Activated CD4-positive, alpha-beta T cell treated with anti-CD3 and anti-CD28 coated beads, Interleukin-2, amount 50 U/mL, for 4 hours (primary cell): ENCODE measurements around the gene LRRN3.
A peak's percentile ranks its signal among the peaks of the same experiment; 100 is the strongest.
"Not testable (repeated sequence)": the region's sequence is repeated elsewhere in the genome, so short reads cannot be mapped to it uniquely, and the experiment has no call there.

Experiments
- DNase-seq, 2 experiments: peaks; one replicate each; pipeline ENCODE4 v3.0.0-alpha.2; 2020

Gene LRRN3

DNA sequence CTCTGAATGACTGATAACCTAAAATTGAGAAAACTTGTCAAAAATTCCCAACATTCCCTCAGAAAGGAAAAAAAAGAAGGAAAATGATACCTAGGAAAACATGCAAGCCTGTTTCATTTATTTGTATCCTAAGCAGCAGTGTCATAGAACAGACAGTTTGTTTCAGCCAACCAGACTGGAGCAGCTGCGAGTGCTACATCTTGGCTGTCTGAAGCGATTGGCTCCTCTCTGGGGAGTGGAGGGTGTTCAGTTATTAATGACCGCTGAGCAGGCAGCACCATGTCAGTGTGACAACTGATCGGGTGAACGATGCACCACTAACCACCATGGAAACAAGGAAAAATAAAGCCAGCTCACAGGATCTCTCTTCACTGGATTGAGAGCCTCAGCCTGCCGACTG lies at the start of gene LRRN3:
LRRN3 (plus strand) TSS at position 282 of the 400 bp plus-strand sequence. CDS start 31,646 bp downstream, outside the sequence.
- DNase-seq: peak; percentile 6 to 10

DNA sequence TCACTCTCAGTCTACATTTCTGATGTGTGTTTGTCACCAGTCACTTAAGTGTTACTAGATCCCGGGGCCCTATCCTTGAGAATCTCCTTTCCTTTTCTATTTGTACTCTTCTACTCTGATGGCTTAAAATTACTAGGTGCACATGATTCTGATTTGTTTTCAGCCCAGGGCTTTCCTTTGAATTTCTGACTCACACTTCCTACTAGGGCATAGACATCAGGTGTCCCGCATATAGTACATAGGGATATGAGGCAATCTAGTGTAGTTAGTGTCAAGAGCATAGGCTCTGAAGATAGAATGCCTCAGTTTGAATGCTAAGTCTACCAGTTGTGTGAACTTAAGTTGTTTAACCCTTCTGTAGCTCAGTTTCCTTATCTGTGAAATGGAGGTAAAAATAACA lies 49.4 kb upstream of the LRRN3 start:
- DNase-seq: no peak

DNA sequence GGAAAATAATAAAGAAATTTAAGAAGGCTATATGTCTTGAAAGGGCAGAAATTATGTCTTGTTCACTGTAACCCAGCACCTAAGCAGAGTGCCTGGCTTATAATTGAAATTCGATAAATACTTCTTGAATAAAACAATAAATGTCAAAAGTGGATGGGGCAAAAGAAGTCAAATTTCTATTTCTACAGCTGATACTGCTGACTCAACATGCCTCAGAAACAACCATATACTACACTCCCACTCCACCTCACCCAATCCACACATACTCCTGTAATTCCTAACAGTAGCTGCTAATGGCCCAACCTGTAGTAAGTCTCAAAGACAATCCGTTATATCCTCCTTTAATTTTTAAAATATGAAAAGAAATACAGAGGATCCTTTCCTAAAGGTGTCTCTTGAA lies 48.1 kb upstream of the LRRN3 start:
- no peak for DNase-seq

DNA sequence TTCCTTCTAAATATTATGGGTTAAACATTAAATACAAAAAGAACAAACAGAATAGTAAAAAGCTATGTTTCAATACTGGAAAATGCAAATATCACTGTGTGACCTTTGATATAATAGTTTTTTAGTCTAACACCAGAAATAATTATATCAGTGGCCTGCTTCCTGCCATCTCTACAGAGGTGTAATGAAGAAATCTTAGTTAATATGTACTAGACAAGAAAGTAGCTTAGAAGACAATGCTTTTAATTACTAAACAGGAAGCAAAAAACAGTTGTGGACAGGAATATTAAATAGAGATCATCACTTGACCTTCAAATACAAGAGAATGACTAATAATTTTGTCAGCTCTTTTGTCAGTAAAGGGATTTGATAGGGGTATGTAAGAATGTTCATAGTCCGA lies 47.4 kb upstream of the LRRN3 start:
- DNase-seq: no peak

DNA sequence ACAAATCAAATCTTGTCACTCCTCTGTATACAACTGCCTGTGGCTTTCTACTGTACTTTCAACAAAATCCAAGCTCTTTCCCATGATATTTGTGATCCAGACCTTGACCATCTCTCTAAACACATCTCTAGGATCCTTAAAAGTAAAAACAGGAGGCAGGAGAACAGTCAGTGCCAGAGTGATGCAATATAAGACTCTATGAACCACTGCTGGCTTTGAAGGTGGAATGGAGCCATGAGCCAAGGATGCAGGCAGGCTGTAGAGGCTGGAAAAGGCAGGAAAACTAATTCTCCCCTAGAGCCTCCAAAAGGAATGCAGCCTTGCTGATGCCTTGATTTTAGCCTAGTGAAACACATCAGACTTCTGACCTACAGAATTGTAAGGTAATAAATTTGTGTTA lies 45.5 kb upstream of the LRRN3 start:
- DNase-seq: no peak

DNA sequence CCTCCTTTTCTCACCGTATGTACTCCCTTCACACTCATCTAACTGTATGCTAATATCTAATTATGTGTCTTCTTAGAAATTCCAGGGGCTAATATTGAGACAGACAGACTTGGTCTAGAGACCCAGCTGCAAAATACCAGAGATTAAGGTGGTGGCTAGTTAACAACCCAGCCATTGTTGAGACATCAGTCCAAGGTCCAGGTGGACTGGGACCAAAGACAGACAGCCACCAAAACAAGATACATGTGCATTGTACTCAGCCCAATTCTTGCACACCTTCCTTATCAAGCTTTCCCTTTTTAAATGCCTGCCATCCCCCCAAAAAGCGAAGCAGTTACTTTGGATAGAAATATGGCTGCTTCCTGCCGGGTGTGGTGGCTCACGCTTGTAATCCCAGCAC lies 43.3 kb upstream of the LRRN3 start:
- DNase-seq: no peak

DNA sequence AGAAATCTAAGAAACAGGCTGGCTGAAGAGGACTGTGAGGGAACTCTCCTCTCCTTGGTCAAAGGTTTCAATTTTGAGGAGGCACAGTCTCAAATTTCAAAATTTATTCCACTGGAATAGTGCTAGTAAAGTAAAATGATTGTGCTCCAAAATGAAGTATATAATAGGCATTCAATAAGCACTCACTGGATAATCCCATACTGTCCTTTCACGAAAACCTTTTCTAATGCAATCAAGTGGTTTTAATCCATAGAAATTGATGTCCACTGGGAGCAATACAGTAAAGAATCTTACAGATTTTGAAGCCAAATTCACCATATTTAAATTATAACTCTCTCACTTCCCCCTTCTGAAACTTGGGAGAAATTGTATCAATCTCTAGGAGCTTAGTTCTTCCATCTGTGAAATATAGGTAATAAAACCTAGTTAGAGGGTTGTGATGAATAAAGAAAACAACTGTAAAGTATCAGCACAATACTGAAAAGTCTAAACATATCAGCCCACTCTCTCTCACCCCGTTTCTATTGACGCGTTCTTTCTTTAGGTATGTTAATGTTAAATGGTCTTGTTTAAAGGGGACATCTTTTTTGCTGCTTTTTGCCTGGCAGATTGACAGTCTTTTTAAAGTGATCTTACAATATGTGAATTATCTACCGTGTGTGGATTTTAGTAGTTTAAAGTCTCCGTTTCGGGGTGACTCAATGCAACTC lies 40.8 kb upstream of the LRRN3 start:
- DNase-seq: no peak

DNA sequence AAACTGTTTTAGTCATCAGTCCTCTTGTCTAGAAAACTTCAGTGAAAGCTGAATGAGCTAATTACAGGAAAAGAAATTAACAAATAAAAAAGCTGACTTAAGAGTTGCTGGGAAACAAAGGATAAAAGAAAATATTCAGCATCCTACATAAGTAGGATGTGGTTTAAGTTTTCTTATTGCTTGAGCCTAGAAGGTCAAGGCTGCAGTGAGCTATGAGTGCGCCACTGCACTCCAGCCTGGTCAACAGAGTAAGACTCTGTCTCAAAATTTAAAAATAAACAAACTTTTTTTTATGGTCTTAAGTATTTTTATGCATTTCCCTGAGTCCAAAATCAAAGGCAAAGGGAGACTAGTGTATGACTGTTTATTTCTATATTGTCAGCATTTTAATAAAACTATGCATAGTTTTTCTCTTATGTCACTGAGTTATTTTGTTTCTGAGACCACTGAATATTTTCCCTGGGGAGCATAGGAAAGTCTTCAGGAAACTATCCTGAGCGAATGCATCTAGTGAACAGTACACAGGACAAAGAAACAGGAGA lies 40.0 kb upstream of the LRRN3 start:
- no peak for DNase-seq

DNA sequence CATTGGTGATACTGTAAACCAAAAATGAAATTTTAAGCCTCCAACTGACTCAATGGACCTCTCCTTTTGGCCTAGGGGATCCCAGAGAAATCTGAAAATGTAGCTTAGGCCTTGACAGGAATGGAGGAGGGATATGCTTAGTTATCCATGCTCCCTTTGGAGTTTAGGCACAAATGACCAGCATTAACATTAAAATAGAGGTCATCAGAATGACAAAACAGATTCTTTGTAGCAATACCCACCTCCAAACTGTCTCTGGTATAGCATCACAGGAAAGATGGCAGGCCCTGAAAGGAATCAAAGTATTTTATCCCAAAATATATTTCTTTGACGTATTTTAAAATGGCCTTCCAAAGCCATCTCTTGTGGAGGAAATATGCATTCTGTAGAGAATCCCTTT lies 39.1 kb upstream of the LRRN3 start:
- no peak for DNase-seq

DNA sequence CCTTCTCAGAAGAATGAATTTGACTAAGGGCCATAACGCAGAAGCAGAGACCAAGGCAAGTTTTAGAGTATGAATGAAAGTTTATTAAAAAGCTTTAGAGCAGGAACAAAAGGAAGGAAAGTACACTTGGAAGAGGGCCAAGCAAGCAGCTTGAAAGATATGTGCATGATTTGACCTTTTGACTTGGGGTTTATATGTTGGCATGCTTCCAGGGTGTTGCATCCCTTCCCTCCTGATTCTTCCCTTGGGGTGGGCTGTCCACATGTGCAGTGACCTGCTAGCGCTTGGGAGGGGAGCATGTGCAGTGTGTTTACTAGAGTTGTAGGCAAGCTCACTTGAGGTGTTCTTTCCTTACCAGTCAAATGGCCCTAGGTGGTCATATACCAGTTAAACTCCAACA lies 37.9 kb upstream of the LRRN3 start:
- DNase-seq: no peak

DNA sequence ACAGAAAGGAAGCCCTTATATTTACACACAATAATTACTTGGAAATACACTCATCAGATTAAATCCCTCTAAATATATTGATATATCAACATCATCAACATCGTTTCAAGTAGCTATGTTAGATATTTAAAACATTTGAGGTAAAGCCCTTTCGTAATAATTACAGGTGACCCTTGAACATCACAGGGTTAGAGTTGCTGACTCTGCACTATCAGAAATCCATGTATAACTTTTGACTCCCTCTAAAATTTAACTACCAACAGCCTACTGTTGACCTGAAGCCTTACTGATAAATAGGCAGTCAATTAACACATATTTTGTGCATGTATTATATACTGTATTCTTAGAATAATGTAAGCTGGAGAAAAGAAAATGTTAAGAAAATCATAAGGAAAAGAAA lies 34.6 kb upstream of the LRRN3 start:
- DNase-seq: no peak

DNA sequence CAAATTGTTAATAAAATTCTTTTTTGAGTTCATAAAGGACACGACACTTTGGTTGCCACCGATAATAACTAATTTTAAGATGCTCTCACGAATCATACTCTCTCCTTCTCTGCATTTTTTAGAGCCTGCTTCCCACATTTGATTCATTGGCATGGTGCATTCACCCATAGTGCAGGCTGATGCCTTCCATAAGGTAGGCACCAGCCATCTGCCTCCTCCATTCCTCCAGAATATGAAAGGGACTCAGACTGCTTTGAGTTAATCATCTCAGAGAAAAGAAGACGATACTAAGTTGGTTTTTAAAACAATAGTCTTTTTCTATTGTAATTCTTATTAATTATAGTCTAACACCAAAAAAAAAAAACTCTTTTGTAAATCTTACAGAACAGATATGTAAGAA lies 33.9 kb upstream of the LRRN3 start:
- no peak for DNase-seq

DNA sequence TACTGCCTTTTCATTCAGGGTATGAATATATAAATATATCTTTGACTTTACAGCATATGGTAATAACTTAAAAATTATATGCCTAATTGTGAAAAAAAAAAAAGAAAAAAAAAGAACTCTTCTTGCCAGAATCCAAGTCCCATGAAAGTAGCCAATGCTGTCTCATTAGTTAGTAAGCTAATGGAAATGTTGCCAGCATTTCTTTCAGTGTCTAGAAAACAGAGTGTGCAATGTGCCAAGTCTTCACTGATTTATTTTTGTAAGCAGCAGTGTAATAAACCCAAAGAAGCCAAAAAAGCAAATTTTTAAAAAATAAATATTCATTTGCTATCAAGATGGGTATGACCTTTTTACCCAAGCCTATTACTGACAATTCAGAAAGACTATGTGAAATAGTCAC lies 31.1 kb upstream of the LRRN3 start:
- DNase-seq: no peak

DNA sequence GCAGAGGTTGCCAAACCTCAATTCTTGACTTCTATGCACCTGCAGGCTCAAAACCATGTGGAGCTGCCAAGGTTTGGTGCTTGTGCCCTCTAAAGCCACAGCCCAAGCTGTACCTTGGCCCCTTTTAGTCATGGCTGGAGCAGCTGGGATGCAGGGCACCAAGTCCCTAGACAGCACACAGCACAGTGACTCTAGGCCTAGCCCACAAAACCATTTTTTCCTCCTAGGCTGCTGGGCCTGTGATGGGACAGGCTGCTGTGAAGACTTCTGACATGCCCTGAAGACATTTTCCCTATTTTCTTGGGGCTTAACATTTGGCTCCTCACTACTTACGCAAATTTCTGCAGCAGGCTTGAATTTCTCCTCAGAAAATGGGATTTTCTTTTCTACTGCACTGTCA lies 27.8 kb upstream of the LRRN3 start:
- DNase-seq: no peak

DNA sequence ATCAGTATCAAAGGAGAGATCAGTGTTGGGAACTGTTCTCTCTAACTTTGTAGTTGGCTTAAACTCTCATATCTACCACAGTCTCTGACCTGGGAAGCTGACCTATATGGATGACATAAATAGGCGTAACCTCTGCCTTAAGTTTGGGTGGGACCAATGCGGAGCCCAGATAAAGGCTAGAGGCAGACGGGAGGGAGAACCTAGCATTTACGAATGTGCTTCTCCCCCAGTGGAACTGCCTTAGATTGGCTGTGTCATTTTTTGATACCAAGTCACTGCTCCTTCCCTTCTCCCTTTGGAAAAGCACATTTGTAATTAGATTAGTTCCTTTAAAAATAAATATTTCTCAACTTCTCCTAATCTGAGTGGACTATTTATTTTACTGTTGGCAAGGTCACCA lies 23.7 kb upstream of the LRRN3 start:
- no peak for DNase-seq

DNA sequence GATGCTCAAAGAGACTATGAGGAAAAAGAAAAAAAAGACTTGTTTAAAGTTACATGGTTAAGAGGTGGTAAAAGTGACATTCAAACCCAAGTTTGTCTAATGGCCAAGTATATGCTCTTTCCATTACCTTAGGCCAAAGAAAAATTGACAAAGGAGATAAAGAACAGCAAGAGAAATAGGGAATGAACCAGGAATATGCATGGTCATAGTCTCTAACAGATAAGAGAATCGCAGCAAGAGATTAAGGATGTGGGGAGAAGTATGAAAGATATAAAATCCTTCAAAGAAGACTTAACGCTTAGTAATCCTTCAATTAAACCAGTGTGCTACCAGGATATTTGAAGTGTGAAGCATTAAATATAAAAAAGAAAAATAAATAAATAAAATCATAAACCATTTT lies 23.2 kb upstream of the LRRN3 start:
- no peak for DNase-seq

DNA sequence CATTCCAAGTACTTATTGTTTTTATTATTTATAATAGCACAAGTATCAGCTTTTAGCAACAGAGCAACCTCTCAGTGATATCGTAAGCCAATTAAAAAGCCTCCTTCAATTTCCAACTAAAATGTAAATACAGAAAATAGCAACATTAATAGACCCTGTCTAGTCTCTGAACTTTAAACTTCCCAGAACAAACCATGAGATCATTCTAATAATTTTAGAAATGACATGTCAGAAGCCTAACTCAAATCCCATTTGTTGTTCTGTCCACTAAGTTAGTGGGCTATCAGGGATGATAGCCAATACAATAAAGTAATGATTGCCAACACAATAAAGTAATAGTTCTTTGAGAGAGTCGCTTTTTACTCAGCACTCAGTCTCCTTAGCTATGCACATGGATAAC lies 22.3 kb upstream of the LRRN3 start:
- DNase-seq: no peak

DNA sequence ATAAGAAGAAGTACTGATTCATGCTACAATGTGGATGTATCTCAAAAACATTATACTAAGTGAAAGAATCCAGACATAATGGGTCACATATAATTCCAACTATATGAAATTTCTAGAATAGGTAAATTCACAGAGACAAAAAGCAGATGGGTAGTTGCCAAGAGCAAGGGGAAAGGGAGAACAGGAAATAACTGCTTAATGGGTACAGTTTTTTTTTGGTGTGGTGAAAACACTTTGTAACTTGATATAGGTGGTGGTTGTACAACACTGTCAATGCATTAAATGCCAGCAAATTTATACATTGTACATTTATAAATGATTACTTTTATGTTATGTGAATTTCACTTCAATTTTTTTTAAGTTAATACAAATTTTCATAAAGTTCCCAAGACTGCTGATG lies 19.4 kb upstream of the LRRN3 start:
- no peak for DNase-seq

DNA sequence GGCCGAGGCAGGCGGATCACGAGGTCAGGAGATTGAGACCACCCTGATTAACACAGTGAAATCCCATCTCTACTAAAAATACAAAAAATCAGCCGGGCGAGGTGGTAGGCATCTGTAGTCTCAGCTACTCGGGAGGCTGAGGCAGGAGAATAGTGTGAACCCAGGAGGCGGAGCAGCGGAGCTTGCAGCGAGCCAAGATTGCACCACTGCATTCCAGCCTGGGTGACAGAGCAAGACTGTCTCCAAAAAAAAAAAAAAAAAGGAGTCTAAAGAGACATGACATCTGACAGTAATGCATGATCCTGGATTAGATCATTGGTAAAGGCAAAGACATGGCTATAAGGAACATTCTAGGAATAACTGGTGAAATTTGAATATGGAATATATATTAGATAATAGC lies 18.3 kb upstream of the LRRN3 start:
- not testable (repeated sequence) for DNase-seq

DNA sequence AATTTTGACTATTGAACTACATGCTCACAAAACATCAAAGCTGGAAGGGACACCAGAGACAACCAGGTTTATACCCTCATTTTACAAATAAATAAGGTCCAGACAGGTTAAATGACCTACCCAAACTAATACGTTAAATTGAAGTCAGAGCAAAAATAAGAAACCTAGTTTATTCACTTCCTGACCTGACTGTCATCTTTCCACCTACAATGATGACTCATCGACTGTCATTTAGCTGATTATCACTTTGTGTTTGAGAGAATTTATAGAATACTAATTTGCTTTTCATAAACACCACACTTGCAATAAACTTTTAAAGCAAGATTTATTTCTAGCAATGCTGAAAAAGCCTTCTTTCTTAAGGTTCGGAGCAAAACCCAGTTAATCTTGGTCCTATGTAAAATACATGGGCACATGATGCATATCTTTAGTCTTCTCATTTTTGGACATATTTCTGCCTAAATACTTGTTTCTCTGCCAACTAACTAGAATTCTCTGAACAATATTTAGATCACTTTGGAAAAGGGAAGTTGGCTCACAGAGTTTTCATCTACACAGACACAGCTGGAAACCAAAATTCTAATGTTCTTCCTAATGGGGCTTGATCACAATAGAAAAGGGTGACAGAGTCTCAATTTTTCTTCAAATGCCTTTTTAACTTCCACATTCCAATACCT lies 16.7 kb upstream of the LRRN3 start:
- DNase-seq: no peak

DNA sequence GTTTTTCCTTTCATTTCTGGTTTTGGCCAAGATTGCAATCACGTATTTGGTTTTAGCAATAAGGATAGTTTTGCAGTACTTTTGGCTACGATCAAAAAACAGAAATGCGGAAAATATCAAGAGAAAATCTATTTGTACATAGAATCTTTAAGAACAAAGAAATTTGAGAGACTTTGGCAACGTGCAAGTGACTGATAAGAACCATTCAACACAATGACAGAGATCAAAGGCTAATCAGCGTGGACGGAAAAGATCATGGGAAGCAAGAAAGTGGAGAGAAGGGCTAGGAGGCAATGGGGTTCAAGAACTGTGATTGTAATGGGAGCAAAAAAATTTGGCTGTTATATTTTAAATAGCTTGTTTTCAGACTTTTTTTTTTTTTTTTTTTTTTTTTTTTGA lies 16.2 kb upstream of the LRRN3 start:
- no peak for DNase-seq

DNA sequence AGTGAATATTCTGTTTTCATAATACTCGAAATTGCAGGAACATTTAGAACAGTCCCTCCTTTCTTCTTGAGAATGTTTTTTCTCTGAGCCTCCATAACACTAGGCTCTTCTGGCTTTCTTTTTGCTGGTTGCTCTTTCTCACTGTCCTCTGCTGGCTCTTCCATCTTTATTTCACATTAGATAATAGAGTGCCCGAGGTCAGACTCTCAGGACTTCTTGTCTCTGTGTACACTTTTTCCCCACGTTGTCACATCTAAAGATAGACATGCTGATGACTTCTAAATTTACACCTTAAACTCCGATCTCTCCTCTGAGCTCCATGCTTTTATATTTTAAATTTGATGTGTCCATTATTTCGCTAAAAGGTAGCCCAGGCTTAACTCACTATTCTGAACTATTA lies 15.4 kb upstream of the LRRN3 start:
- DNase-seq: no peak

DNA sequence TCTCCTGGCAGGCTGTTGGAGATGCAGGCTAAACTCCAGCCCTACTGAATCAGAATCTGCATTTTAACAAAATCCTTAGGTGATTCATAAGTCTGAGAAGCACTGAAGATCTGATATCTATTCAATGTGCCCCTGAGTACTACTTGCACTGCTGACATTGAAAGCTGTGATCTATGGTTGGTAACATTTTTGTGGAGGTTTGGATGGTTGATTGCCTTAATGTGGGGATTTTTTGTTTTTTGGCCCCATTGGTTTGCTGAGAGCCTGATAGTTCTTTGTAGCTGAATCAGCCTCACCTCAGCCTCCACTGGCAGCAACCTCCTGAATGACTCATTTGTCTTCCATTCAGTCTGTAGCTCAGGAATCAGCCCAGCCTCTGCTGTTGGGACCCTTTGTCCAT lies 14.7 kb upstream of the LRRN3 start:
- DNase-seq: peak in 1 of 2 experiments; percentile 6

DNA sequence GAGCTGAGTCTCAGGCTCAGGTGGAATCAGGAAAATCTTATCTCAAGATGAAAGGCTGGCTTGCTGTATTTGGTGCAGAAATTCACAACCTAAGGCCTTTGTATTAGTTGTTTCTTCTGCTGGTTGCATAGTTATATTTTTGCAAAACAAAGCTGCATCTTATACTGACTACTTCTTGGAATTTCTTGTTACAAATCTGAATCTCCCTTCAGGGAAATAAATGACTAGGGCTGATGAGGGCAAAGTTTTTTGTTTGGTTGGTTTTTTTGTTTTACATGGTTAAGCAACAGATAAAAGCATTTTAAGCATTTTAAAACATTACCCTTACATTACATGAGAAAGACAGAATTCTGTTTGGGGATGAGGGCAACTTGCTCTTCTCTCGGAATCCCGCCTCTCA lies 13.9 kb upstream of the LRRN3 start:
- DNase-seq: no peak
